GM19395 (cell line): ENCODE data around the gene AMY2A.
"Not testable (repeated sequence)": the region's sequence is repeated elsewhere in the genome, so short reads cannot be mapped to it uniquely, and the experiment has no call there.

ENCODE experiments used
- ATAC-seq: cut with Tn5 transposase; IDR thresholded peaks from one replicate; pipeline ENCODE4 v1.9.1; 2021; ENCODE audit warnings: mild to moderate bottlenecking, moderate library complexity; ENCODE audit not compliant: unreplicated experiment

AMY2A gene

DNA sequence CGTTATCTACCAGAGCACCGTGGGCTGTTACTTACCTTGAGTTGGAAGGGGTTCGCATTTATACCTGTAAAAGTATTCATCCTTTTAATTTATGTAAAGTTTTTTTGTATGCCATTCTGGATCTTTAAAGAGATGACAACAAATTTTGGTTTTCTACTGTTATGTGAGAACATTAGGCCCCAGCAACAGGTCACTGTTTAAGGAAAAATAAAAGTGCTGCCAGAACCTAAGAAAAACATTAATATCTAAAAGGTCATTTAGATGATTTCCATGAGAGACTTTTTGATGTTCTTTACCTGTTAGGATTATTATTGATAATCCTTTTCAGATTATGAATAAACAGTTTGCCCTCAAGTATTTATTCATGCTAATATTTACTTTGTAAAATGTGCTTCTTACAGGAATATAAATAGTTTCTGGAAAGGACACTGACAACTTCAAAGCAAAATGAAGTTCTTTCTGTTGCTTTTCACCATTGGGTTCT lies at the start of gene AMY2A:
TSS of gene AMY2A (plus strand) at position 434 of the 484 bp plus-strand sequence. CDS start at position 448, 14 bp downstream.
- not testable (repeated sequence) for ATAC-seq

DNA sequence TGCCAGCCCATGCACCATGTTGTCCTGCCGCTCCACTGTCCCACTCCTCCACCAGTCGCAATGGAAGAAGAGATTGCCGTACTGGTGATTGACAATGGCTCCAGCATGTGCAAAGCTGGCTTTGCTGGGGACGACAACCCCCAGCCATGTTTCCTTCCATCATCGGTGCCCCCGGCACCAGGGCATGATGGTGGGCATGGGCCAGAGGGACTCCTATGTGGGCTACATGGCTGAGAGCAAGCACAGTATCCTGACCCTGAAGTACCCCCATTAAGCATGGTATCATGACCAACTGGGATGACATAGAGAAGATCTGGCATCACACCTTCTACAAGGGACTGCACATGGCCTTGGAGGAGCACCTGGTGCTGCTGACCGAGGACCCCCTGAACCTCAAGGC lies 47.7 kb upstream of the AMY2A start:
- no peak for ATAC-seq

DNA sequence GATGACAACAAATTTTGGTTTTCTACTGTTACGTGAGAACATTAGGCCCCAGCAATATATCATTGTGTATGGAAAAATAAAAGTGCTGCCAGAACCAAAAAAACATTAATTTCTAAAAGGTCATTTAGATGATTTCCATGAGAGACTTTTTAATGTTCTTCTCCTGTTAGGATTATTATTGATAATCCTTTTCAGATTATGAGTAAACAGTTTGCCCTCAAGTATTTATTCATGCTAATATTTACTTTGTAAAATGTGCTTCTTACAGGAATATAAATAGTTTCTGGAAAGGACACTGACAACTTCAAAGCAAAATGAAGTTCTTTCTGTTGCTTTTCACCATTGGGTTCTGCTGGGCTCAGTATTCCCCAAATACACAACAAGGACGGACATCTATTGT lies 45.9 kb upstream of the AMY2A start, which contains the start of gene AMY2B:
TSS of gene AMY2B (plus strand) at position 301 of the 400 bp plus-strand sequence. CDS start at position 315, 14 bp downstream.
- ATAC-seq = not testable (repeated sequence)

DNA sequence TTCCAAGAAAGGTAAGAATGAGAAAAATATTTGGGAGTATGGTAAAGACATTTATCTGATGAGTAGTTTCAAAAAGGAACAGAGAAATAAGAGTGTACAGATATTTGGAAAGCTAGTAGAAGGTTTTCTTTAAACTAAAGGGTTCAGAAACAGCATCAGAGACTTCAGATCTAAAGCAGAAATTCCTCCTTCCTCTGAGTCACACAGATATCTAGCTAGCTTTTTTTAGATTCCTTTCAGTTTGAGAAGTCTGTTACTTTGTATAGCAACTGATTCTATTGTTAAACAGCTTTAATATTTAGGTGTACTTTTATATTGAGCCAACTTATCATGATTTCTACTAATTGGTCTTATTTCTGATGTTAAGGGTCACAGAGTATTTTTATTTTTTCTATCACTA lies 41.2 kb upstream of the AMY2A start:
- ATAC-seq = no peak

DNA sequence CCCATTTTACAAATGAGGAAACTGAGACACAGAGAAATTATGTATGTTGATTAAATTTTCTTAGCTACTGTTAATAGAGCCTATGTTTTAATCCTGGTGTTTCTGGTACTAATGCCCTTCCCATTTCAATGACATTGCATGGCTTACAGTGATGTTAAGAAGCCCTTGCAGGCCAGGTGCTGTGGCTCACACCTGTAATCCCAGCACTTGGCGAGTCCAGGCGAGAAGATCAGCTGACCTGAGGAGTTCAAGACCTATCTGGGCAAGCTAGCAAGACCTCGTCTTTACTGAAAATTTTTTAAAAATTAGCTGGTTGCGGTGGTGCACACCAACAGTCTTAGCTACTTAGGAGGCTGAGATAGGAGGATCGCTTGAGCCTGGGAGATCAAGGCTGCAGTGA lies 40.4 kb upstream of the AMY2A start:
- not testable (repeated sequence) for ATAC-seq

DNA sequence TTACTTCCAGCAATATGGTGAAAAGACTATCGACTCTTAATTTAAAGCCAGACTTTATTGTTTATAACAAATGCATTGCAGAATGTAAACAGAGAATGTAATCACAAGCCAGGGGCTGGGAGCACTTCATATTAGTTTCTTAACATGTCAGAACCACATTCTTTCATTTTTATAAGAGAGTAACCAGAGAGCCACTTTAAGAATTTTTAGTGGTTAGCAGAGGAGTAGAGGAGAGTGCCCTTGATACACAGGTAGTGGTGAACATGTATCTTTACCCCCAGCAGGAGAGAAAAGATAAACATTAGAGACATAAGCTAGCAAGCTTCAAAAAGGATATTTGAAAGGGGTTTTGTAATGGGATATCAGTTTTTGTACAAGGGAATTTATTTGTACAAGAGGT lies 34.8 kb upstream of the AMY2A start:
- no peak for ATAC-seq

DNA sequence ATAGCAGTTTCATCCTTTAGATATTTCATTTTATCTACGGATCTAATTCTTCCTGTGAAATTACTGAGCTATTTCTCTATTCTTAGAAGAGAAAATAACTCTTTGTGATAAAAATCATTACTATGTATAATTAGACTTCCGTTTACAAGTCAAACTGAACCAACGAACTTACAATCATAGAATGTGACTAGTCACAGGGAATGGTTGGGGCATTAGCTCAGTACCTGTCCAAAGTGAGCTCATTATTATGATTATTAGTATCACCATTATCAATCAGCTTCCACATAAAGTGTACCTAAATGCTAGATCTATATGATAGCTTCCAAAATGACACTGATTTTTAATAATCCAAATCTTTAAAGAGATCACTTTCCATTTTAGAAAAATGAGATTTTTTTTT lies 33.3 kb upstream of the AMY2A start:
- no peak for ATAC-seq

DNA sequence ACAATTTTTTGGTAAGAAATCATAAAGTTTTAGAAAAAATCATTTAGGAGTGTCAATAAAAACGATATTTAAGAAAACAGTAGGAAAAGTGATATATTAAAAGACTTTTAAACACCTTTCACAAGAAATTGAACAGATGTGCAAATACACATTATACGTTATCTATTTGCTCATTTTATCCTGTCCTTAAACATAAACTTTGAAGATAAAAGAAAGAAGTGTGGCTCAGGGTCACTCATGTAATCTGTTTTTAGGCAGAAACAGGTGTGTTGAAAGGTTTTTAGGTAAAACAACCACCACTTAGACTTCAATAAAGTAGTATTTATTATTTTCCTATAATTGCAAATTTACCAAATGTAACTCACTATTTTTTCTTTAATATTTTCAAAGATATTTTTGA lies 32.7 kb upstream of the AMY2A start:
- ATAC-seq = no peak

DNA sequence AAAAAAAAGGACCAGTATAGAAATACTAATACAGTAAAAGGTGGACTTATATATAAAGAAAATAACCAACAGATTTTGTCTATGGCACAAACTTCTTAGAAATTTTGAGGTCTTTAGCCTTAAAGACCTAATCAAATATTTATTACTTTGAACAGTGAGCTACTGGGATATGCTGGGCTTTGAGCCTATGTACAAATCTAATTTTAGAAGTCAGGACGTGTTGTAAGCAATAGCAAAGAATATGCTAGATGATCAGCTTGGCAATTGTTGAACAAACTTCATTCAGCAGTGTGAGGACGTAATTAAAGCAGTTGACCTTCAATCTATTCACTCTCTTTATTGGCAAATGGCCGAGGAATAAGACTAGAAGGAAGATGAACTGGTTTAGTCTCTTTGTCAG lies 14.5 kb upstream of the AMY2A start:
- ATAC-seq = not testable (repeated sequence)

DNA sequence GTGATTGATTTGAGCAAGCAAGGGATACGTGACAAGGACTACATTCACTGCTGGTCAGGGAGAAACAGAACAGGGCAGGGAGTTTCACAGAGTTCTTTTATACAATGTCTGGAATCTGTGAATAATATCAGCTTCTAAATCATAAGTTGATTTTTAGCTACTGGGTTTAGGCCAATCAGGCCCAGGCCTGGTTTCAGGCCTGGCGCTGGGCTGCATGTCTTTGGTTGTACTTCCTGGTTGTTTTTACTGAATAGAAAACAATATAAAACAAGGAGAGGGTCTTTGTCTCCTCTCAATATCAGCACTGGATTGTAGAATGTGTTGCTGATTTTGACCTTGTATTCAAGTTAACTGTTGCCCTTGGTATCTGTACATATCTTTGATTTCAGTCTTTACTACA lies 865 bp upstream of the AMY2A start:
- no peak for ATAC-seq

DNA sequence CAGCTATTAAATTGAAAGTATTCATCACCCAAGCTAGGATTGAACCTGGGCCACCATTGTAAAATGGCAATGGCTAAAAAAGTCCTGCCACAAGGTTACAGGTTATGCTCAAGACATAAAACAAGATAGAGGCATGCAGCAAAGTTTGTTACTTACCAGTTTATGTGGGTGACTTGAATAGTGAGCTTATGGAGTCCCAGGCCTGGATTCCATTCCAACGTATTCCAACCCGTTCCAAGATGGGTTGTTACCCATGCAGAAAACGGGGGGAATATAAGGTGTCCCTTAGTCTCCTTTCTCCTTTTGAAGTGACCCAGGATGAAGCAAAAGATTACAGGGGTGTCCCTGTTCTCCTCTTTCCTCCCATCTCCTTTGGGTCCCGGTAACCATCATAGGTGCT lies 10.2 kb downstream of the AMY2A start:
- not testable (repeated sequence) for ATAC-seq

DNA sequence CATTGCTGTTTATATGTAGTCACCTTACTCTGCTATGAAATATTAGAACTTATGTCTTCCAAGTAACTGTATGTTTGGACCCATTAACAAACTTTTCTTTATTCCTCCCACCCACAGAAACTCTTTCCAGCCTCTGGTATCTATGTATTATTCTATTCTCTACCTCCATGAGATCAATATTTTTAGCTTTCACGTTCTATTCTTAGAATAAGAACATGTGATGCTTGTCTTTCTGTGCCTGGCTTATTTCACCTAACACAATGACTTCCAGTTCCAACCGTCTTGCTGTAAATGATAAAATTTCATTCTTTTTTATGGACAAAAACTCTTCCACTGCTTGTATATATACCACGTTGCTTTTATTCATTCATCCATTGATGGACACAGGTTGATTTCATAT lies 24.0 kb downstream of the AMY2A start:
- not testable (repeated sequence) for ATAC-seq

DNA sequence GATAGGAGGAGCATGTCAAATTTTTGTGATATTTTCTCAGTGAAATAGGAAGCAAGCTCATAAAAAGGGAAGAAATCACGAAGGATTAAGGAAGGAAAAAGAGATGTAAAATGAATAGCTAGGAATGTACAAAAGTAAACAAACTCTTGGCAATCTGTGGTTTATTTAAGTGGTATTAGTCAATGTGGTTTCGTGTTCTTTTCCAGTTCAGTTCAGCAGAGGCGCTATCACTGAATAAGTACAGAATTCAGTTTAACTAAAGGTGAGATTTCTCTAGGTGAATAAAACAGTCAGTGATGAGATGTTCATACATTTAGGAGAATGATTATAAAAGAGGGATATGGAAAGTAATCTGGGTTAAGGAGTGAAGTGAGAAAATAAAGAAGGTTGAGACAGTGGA lies 26.7 kb downstream of the AMY2A start:
- ATAC-seq = not testable (repeated sequence)

DNA sequence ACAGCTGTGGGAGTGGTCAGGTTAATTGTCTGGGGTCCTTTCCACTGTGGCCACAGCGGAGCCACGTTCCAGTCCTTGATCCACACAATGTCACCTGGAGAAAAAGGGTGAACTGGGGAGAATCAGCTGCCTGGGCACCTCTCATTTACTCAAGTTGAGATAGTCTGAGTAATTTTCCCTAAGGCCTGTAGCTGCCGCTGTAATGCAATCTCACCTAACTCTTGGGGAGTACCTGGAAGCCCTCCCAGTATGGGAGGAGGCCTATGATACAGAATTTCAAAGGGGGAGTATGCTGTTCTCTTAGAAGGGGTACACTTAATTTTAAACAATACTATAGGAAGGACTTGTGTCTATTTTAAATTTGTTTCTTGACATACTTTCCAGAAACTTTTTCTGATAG lies 33.1 kb downstream of the AMY2A start:
- ATAC-seq = not testable (repeated sequence)

DNA sequence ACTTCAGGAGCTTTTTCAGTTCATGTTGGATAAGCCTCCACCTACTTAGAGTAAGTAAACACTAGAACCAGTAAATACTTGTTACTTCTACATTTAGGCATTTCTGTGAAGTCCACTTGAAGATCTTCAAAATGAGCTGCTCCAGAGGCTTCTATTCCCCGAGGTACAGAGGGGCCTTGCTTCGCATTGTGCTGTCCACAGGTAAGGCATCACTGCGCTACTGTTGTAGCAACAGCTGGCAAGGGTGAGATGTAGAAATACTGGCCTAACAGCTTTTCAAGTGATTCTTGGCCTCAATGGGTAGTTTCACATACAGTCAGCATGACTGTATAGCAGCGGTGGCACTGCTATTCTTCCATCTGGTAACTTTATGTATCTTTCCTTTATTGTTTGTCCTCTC lies 33.7 kb downstream of the AMY2A start:
- ATAC-seq = not testable (repeated sequence)

DNA sequence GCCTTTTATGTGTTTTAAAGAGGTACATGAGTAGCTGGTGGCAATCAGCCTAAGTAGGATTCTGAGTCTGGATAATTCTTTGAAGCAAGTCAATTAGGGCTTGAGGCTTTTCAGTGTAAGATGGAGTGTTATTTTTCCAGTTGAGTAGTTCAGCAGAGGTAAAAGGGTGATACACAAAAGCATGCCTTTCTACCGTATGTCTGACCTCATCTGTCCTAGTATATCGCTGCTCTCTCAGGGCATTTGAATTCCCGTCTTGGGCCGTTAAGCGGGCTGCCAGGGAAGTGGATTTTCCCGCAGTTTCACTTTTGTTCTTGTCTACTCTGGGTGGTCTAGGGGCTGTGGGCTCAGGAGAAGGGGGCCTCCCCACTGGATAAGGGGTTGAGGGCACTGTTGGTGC lies 36.9 kb downstream of the AMY2A start:
- not testable (repeated sequence) for ATAC-seq

DNA sequence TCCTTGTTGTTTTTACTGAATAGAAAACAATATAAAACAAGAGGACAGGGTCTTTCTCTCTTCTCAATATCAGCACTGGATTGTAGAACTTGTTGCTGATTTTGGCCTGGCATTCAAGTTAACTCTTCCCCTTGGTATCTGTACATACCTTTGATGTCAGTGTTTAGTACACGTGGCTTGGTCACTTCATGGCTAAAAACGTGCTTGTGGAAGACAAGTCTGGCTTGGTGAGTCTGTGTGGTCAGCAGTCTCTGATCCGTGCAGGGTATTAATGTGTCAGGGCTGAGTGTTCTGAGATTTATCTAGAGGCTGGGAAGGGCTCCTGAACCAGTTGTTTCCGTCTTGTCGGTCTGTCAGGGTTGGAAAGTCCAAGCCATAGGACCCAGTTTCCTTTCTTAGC lies 38.2 kb downstream of the AMY2A start, which contains the start of gene AMY1A:
TSS of gene AMY1A (plus strand) at position 301 of the 400 bp plus-strand sequence. CDS start 571 bp downstream, outside the sequence.
- ATAC-seq = not testable (repeated sequence)
